Psoas muscle (tissue), 8 donors: ENCODE results near the gene CLTC. TPM values are rescaled to one million over a fixed set of nuclear protein-coding genes. Genes with fewer than 3 reads are reported as not detected.

Source experiments
- ATAC-seq, 4 donors: fragments of 200-7000 bp; cut with Tn5 transposase; one replicate each; pipeline ENCODE4 v1.9.1; 2020; ENCODE audit warnings: moderate library complexity in 3 of 4, mild to moderate bottlenecking in 2 of 4
- DNase-seq, 2 donors: peaks; one replicate each; pipeline ENCODE4 v3.0.0-alpha.2; 2020
- H3K27ac ChIP-seq: fragments of 200-600 bp; one replicate; pipeline ENCODE4 v1.8.0; 2022
- H3K27me3 ChIP-seq, 3 donors: fragments of 200-600 bp in 1 of 3; one replicate each; pipeline versions ENCODE4 v1.6.1 to v1.8.0; 2013 to 2022; ENCODE audit warnings: low read length in 2 of 3, mild to moderate bottlenecking in 2 of 3, moderate library complexity in 1 of 3; ENCODE audit not compliant: insufficient read depth in 3 of 3
- H3K36me3 ChIP-seq, 2 donors: fragments of 200-600 bp in 1 of 2; one replicate each; pipeline versions ENCODE4 v1.6.1 to v1.8.0; 2013 to 2022; ENCODE audit warnings: low read depth in 1 of 2, mild to moderate bottlenecking in 1 of 2, moderate library complexity in 1 of 2; ENCODE audit not compliant: insufficient read depth in 1 of 2
- H3K4me1 ChIP-seq: fragments of 200-600 bp; one replicate; pipeline ENCODE4 v1.8.0; 2022
- H3K4me3 ChIP-seq: fragments of 200-600 bp; one replicate; pipeline ENCODE4 v1.8.0; 2022; ENCODE audit warnings: mild to moderate bottlenecking
- H3K9me3 ChIP-seq: fragments of 200-600 bp; one replicate; pipeline ENCODE4 v1.8.0; 2022
- CTCF ChIP-seq: fragments of 200-600 bp; IDR thresholded peaks from one replicate; pipeline ENCODE4 v1.8.0; 2022; ENCODE audit warnings: antibody characterized with exemption
- WGBS, 3 donors: extraction: QIAGEN DNeasy Blood & Tissue Kit; methylation state at CpG; one replicate each; pipeline versions ENCODE4 v1.1.6 to v1.1.7; 2013; 5-methylcytosine and 5-hydroxymethylcytosine counted together
- intact Hi-C, 2 donors: fragments of 100-400 bp; cut with DNase I; formaldehyde crosslinking; loops; one replicate each; pipeline versions ENCODE4 v1.11.0 to v1.14.2; 2022
- polyA plus RNA-seq, 3 donors: library from polyadenylated mRNA; stranded (reverse); fragments of 200-250 nt; gene quantifications; one replicate each; pipeline ENCODE4 v1.2.3, GENCODE V29; 2013
- total RNA-seq, 4 donors: library from RNA; stranded (reverse); fragmentation: NEBNext Ultra II Directional in 2 of 4; extraction: Animal tissue kit (Norgen Biotek cat#: 25700) in 2 of 4; gene quantifications; one replicate each; pipeline versions ENCODE4 v1.2.1 to v1.2.4, GENCODE V29; 2021 to 2023
- donor health status: healthy with polysubstance abuse.
- donor health status: DM: no; HTN: no; CAD: no; lungs with moderate emphysema.
- donor health status: Bipolar disorder and iron deficiency.
- donor health status: healthy.
- donor health status: DM: yes; HTN: yes; CAD: no.
- donor health status: DM: no; HTN: no; CAD: no.
- donor health status: DM: no; HTN: no; CAD: no.
- donor health status: DM: yes; HTN: yes; CAD: no.

CLTC gene
- total and polyA plus RNA-seq, 7 donors, result 61.4 to 156 (median 119) TPM

- intact Hi-C loops, result no loop called here
- Histone ChIP-seq H3K4me3 (no peak overlapping the region), H3K4me1 (no peaks in the 10 kb centered on the region), H3K27me3 (no peaks in the 10 kb centered on the region), H3K9me3 (no peaks in the 10 kb centered on the region), H3K27ac (no peak overlapping the region), H3K36me3 (peaks cover 12 to 99% of the 10 kb centered on the region in 2 donors)
- 70 to 87% (median 82%) methylated on average over 1 of the region's 1 CpG for WGBS, 3 donors
- no peak for ATAC-seq
- DNase-seq, result no peak
- no peak for TF ChIP-seq CTCF
Measured at GRCh38 chr17:59669411-59669810, 49.7 kb downstream of the CLTC start.

- H3K27me3 ChIP-seq, result no peaks in the 10 kb centered on the region
- no peak for TF ChIP-seq CTCF
- ATAC-seq, result no peak
- H3K9me3 ChIP-seq, result no peaks in the 10 kb centered on the region
- no peak overlapping the region for H3K27ac ChIP-seq
- H3K36me3 ChIP-seq, result peaks cover 12 to 99% of the 10 kb centered on the region in 2 donors
- intact Hi-C loops, result loop anchor here (5.0 to 10.0 kb wide), 2 partner anchors 385 to 387 kb away; no protein-coding TSS in a partner anchor
- H3K4me1 ChIP-seq, result no peaks in the 10 kb centered on the region
- H3K4me3 ChIP-seq, result no peak overlapping the region
- 94 to 100% (median 98%) methylated on average over 1 of the region's 1 CpG for WGBS, 3 donors
- no peak for DNase-seq
Measured at GRCh38 chr17:59669944-59670343, 50.2 kb downstream of the CLTC start.

GRCh38 chr17:59671386-59671785 is 51.7 kb downstream of the CLTC start:
- Histone ChIP-seq H3K27me3 (no peaks in the 10 kb centered on the region), H3K36me3 (peaks cover 7 to 99% of the 10 kb centered on the region in 2 donors), H3K9me3 (no peaks in the 10 kb centered on the region), H3K4me1 (no peaks in the 10 kb centered on the region), H3K27ac (no peak overlapping the region), H3K4me3 (no peak overlapping the region)
- no peak for ATAC-seq
- TF ChIP-seq CTCF, result no peak
- 76 to 88% (median 82%) methylated on average over 1 of the region's 1 CpG for WGBS, 3 donors
- DNase-seq, result no peak
- intact Hi-C loops, result loop anchor here (5.0 to 10.0 kb wide), 2 partner anchors 383 to 386 kb away; no protein-coding TSS in a partner anchor

GRCh38 chr17:59675231-59675630 is 55.5 kb downstream of the CLTC start:
- Histone ChIP-seq H3K9me3 (no peaks in the 10 kb centered on the region), H3K27me3 (no peaks in the 10 kb centered on the region), H3K4me3 (no peak overlapping the region), H3K36me3 (peaks cover 9 to 99% of the 10 kb centered on the region in 2 donors), H3K4me1 (no peaks in the 10 kb centered on the region), H3K27ac (no peak overlapping the region)
- TF ChIP-seq CTCF, result no peak
- intact Hi-C loops, result loop anchor here in 1 of 2 donors (10.0 kb wide), 1 partner anchor 380 kb away; no protein-coding TSS in a partner anchor
- WGBS, 3 donors, result 63 to 70% (median 64%) methylated on average over 1 of the region's 1 CpG
- no peak for DNase-seq
- no peak for ATAC-seq

GRCh38 chr17:59676716-59677115 is 57.0 kb downstream of the CLTC start:
- peaks cover 16 to 99% of the 10 kb centered on the region in 2 donors for H3K36me3 ChIP-seq
- peak in 1 of 4 donors; percentile 37 for ATAC-seq

More at GRCh38 chr17:59676716-59677115, 57.0 kb downstream of the CLTC start:
- Histone ChIP-seq H3K4me1 (no peaks in the 10 kb centered on the region), H3K9me3 (no peaks in the 10 kb centered on the region), H3K4me3 (no peak overlapping the region), H3K27ac (no peak overlapping the region), H3K27me3 (no peaks in the 10 kb centered on the region)
- DNase-seq, result no peak
- 84 to 89% (median 88%) methylated on average over 7 of the region's 7 CpGs for WGBS, 3 donors
- TF ChIP-seq CTCF, result no peak
- intact Hi-C loops, result loop anchor here in 1 of 2 donors (10.0 kb wide), 1 partner anchor 378 kb away; no protein-coding TSS in a partner anchor
